G401 (cell line): ENCODE measurements around the gene NPHP4. TPM values are rescaled to one million over a fixed set of nuclear protein-coding genes. Genes with fewer than 3 reads are reported as not detected.

Source experiments
- DNase-seq: peaks from one replicate; pipeline ENCODE4 v3.0.0-alpha.2; 2015; ENCODE audit warnings: low spot score
- in situ Hi-C: cut with HindIII; loops from 2 replicates; pipeline ENCODE4 v1.10.0; 2016; ENCODE audit warnings: low sequenced_read_pairs, mixed read lengths
- total RNA-seq: library from RNA; depleted of rRNA; stranded (reverse); fragments of >200 nt; shearing (Covaris generic); gene quantifications from 2 replicates; pipeline ENCODE4 v1.2.3, GENCODE V29; 2014

NPHP4 gene
- total RNA-seq, 1 experiment from 2014 or later: 7.6 TPM

DNA sequence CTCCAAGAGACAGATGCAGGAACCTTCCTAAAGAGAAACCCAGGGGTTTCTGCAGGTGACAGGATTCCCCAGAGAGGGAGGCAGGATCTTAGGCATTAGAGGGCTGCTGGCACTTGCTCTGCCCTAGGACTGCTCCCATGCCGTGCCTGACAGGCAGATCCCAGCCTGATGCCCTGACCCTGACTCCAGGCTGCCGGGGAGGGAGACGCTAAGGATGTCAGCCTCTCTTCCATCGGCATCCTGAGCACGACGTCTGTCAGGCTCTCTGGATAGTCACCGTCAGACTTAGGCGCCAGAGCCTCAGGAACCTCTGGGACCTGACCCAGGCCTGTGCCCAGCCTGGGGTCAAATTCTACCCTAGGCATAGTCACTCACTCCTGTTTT lies 157.1 kb downstream of the NPHP4 start:
- no peak for DNase-seq
- in situ Hi-C loops: no loop called here

GRCh38 chr1:5834477-5835178 lies 157.6 kb downstream of the NPHP4 start:
- DNase-seq: no peak

DNA sequence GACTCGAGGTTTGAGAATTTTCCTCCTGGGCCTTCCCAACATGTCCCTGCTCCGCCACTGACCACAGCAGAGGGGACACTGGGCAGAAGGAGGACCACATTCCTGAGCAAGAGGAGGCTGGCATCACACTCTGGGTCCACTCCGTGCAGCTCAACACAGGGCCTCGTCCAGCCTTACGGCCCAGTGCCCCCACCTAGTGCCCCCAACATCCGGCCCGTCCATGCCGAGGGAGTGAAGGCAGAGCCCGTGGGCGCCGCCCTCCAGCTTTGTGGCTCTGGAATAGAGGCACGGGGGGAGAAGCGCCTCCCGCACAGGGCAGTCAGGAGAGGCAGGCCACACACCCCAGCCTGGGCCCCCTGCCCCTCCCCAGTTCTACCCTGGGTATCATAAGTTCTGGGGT lies 158.3 kb downstream of the NPHP4 start:
- DNase-seq: no peak
- in situ Hi-C loops: no loop called here

More at GRCh38 chr1:5834477-5835178, 157.6 kb downstream of the NPHP4 start:
- in situ Hi-C loops: no loop called here

DNA sequence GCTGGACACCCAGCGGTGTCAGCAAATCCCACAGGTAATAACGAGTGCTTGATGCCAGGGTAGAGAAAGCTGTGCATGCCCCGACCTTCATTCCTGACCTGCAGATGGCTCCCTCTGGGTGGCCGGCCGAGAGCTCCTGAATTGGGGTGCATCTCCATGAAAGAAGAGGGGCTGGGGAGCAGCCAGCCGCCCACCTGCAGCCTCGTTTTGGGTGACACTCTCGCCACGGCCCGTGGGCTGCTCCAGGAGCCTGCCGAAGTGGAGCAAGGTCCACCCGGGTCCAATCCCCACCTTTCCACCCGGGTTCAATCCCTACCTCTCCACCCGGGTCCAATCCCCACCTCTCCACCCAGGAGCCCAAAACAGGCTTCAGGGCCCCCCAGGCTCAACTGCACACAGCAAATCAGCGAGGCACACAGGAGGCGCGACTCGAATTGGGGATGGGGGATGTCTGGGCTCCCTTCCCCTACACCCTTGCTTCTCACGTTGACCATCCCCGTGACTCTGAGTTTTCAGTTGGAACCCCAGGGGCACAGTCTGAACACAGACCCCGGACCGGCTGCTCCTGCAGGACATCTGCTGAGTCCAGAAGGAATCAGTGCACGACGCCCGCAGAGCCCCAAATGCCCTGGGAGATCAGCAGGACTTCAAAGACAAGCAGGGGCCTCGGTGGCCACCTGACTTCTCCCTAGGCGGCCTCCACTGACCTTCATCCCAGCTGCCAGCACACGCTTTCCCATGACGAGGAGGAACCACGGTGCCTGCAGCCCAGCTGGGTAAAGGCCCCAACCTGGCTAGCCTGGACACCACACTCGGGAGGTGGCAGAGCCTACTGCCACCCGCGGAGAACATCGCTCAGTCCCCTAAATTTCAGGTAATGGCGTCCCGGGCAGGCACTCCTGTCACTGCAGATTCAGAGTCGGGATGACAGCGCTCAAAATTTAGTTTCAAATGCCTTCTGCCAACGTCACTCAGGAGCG lies 159.0 kb downstream of the NPHP4 start:
- DNase-seq: no peak
- in situ Hi-C loops: no loop called here

DNA sequence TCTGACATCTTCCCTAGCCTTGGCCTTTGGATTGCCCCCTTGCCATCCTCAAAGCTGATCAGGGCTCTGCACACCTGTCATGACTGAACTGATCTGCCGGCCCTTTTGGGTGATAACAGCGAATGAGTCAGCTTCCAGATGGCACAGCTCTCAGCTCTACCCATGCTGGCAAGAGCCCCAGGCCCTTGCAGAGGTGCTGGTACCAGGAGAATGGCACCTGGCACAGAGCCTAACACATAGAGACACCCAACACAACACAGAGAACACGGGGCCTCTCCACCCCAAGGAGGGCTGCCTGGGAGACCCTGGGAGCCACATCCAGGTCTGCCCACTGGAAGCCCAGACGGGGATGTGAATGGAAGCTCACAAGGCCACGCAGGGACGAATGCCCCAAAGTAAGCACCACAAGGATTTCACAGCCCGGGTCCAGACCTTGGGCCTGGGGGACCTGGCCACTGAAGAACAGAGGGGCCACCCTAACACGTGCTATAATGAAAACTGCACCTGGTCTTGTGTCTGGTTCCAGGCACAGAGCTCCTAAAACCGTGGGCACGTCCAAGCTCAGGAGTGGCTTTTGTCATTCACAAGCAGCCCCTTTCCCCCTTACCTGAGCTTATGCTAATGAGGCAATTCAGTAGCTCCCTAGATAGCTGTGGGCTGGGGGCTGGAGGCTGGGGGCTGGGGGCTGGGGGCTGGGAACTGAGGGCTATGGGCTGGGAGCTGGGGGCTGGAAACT lies 160.5 kb downstream of the NPHP4 start:
- DNase-seq: no peak
- in situ Hi-C loops: no loop called here

DNA sequence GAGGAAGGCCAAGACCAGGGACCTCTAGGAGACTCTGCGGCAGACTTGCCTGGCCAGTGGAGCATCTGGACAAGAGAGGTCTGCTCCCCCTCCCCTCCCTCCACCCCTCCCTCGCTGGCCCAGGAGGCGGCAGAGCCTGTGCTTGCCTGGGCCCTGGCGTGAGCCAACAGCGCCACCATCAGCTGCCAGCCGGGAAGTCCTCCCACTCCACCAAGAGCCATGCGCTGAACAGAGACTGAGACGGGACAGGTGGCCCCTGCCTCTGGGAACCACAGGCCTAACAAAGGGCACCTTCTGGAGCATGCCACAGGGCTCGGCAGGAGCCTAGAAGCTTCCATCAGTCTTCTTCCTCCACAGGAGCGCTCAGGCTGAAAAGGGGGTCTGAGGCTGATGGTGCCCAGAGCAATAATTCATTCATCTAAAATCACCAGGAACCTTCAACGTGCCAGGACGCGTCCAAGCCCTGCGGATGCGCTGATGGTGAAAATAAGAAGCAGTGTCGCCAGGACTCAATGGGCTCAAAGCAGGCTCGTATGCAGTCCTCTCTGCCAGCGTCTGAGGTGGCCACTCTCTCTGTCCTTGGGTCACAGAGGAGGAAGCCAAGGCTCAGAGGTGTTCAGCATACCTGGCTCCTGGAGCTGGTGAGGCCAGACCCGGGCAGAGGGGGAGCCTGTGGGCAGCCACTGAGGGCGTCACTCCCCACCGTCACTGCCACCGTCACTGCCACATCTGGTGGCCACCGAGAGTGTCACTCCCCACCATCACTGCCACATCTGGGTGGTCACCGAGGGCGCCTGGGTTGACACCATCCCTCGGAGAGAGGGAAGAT lies 161.2 kb downstream of the NPHP4 start:
- in situ Hi-C loops: no loop called here
- no peak for DNase-seq

GRCh38 chr1:5829414-5829813 lies 162.8 kb downstream of the NPHP4 start:
- no peak for DNase-seq
- in situ Hi-C loops: no loop called here

- DNase-seq: no peak
- in situ Hi-C loops: no loop called here
Measured at GRCh38 chr1:5828308-5828935, 163.8 kb downstream of the NPHP4 start.

GRCh38 chr1:5827516-5827915 lies 164.7 kb downstream of the NPHP4 start:
- no peak for DNase-seq

DNA sequence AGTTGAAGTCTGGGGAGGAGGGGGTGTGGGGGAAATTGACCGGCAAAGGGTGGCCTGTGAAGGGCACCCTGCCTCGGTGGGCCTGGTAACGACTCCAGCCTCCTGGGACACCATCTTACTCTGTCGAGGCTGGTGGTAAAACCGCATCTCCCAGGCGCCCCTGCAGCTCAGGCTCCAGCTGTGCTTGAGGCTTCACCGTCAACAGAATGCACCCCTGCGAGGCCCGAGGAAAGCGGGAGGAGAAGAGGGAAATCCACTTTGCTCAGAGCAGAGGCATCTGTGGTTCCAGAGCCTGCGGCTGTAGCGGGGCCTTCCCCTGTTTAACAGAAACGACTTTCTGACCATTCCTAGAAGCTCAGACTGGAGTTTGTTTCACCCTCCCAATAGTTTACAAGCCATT lies 165.6 kb downstream of the NPHP4 start:
- in situ Hi-C loops: no loop called here

More at GRCh38 chr1:5827516-5827915, 164.7 kb downstream of the NPHP4 start:
- in situ Hi-C loops: no loop called here

GRCh38 chr1:5822726-5823125 lies 169.5 kb downstream of the NPHP4 start:
- in situ Hi-C loops: no loop called here
- DNase-seq: no peak

More for the DNA sequence above, 165.6 kb downstream of the NPHP4 start:
- DNase-seq: no peak

DNA sequence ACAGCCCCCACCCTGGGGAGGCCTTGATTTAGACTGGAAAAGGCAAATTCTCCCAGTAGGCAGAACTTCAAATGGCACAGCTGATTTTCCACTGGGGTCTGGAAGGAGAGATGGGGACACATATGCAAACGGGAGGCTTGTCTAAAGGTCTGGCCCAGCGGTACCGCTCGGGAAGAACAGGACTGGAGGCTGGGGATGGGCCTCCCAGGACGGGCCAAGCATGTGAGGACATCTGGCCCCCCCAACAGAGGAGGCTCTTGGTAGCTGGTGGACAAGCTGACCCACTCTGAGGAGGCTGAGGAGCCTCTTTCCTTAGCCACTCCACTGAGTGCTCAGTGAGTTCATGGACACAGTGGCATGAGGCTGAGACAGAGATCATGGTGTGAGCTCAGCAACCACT lies 170.0 kb downstream of the NPHP4 start:
- in situ Hi-C loops: no loop called here
- no peak for DNase-seq

GRCh38 chr1:5821540-5822176 lies 170.6 kb downstream of the NPHP4 start:
- DNase-seq: no peak
- in situ Hi-C loops: no loop called here

DNA sequence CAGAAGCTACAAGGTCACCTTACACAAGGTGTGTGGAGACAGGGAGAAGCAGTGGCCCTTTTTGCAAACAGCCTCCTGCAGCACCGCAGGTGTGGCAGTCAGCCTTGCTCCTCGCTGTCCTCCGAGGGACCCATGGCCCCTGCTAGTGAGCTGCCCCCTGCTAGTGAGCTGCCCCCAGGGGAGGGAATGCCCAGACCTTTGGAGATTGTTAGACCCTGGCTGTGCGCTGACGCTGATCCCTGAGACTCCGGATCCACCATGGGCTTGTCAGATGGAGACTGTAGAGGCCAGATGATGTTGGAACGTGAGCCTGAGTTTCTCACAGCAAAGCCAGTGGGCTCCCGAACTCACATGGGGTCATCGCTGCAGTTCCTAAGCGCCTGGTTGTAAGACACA lies 172.2 kb downstream of the NPHP4 start:
- in situ Hi-C loops: no loop called here
- no peak for DNase-seq

DNA sequence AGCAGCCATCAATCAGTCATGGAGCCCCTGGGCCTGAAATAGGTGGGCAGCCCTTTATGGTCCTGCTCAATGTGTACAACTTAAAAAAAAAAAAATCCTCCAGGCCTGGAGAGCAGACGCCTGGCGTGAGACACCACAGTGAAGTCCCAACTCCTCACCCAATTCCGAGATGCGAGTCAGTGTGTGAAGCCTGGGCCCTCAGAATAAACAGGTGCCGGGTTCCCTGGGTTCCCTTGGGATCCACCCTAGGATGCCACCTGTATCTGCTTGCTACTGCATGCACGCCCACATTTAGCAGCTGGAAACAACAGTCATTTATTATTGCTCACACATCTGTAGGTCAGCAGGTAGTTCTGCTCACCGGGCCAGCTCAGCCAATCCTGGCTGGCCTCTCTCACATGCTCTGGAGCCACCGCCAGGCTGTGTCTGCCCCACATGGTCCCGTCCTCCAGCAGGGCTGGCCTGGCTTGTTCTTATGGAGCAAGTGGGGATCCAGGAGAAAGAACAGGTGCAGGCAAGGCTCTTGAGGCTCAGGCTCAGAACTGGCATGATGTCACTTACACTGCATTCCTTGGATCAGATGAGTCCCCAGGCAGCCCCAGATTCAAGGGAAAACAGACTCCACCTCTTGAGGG lies 172.7 kb downstream of the NPHP4 start:
- in situ Hi-C loops: no loop called here

GRCh38 chr1:5818755-5819154 lies 173.5 kb downstream of the NPHP4 start:
- no peak for DNase-seq
- in situ Hi-C loops: no loop called here

More for the DNA sequence above, 172.7 kb downstream of the NPHP4 start:
- DNase-seq: no peak

GRCh38 chr1:5815716-5816115 lies 176.5 kb downstream of the NPHP4 start:
- DNase-seq: no peak
- in situ Hi-C loops: no loop called here
